NCI-H2107 treated with DMSO at 0.1 percent for 48 hours (cell line): ENCODE data around the gene TSPEAR.
A peak's percentile ranks its signal among the peaks of the same experiment; 100 is the strongest.
"Not testable (repeated sequence)": the region's sequence is repeated elsewhere in the genome, so short reads cannot be mapped to it uniquely, and the experiment has no call there.

ENCODE experiments used
- DNase-seq: peaks from one replicate; lab custom pipeline; 2025; ENCODE audit not compliant: unreplicated experiment; lab: John Stamatoyannopoulos, UW

Gene TSPEAR

DNA sequence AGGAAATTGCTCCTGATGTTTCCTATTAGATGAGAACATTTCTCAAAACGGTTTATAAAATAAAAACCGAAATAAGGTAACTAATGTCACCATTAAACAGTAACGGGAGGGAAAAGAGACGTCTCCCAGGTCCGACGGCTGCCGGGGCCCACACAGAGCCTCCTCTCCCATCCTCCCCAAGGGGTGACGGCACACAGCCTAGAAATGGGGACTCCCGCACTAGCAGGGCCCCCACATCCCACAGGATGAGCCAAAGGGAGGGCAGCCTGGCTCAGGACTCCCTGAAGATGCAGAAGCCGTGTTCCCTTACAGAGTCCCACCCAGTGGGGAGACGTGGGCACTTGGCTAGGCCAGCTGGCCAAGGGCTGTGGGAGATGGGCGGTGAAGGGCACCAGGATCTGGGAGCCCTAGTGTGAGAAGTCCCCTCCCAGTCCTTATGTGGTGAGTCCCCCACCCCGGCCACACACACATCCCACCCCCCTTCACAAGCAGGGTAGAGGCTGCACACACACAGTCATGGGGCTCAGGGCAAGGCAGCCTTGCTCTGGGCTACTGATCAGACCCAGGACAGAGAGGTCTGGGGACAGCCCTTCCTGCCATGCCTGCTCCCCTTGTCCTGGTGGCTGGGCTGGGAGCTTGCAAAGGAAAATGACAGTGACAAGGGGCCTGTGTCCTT lies 156.0 kb downstream of the TSPEAR start:
- no peak for DNase-seq

DNA sequence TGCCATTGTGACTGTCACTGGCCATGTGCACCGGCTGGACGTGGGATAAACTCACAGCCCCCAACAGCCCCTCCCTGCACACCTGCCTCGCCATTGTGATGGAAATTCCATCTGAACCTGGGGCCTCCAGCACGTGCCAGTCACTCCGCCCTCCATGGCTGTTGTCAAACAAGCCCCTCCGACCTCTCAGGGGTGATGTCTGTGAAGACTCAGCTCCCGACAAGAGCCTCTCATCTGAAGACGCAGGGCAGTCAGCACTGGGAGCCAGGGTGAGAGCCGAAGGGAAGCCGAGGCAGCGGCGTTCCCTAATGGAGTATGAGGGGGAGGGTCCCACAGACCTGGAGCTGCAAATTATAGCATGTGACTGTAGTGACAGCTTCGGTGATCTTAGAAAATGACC lies 158.7 kb downstream of the TSPEAR start:
- DNase-seq: no peak

DNA sequence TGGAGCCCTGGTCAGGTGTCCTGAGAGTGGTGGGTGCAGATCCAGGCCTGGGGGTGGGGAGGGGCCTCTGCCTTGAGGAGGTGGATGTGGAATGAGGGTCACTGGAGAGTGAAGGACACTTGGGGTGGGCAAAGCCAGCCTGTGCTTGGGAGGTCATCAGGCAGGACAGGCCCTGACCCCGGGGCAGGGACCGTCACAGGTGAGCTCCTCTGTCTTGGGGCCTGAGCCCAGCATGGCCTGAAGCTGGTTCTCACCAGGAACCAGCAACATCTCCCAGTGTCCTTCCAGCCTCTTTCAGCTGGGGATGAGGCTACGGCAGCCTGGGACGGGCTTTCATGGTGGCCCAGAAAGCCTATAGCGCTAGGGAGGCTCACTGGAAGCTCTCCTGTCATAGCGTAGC lies 159.2 kb downstream of the TSPEAR start:
- no peak for DNase-seq

DNA sequence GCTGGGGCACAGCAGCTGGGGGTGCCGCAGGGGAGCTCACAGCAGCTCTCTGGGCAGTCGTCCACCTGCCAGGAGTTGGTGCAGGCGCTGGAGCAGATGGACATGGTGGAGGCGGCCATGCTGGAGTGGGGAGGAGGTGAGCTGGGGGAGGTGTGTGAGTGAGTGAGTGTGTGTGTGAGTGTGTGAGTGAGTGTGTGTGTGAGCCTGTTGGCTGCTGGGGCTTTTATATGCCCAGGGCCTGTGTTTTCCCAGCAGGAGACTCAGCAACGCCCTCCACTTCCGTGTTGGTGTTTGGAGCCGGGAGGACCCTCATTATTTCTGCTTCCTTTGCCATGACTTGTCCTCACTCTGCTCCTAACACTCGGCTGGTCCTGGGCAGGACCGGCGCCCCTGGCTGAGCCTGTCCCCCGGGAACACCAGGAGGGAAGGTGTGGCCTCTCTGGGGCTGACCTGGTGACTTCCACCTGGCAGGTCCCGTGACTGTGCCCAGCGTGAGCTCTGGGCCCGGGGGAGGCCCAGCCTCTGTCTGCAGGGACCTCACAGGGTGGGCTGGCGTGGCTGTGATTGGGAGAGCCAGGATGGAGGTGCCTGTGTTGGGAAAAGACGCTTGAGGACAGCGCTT lies 159.9 kb downstream of the TSPEAR start, which contains the start of gene KRTAP10-2:
Gene KRTAP10-2, minus strand, starts transcription at position 166 of the 622 bp plus-strand sequence. Its CDS starts 47 bp downstream, at position 119.
- peak; percentile 19 for DNase-seq

DNA sequence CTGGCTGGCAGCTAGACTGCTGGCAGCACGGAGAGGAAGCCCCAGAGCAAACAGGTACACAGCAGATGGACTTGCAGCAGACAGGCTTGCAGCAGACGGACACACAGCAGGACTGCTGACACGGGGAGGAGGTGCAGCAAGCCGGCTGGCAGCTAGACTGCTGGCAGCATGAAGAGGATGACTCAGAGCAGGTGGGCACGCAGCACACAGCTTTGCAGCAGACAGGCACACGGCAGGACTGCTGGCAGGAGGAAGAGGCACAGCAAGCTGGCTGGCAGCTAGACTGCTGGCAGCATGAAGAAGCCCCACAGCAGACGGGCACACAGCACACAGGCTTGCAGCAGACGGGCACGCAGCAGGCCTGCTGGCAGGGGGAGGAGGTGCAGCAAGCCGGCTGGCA lies 160.6 kb downstream of the TSPEAR start:
- DNase-seq: no peak

DNA sequence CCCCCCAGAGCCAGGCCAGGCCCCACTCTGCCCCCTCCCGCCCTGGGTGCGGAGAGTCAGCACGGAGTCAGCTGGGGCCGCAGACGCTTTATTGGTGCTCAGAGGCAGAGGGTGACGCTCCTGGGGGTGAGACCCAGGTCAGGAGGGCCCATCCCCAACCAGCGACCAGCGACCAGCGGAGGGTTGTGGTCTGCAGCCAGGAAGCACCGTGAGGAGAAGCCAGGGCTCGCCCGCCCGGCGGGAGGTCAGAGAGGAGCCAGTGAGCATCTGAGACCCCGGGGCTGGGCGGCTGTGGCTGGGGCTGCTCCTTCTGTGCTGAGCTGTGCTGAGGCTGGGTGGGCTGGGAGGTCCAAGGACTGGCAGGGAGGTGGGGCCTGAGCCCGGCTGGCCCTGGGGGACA lies 161.1 kb downstream of the TSPEAR start:
- not testable (repeated sequence) for DNase-seq

DNA sequence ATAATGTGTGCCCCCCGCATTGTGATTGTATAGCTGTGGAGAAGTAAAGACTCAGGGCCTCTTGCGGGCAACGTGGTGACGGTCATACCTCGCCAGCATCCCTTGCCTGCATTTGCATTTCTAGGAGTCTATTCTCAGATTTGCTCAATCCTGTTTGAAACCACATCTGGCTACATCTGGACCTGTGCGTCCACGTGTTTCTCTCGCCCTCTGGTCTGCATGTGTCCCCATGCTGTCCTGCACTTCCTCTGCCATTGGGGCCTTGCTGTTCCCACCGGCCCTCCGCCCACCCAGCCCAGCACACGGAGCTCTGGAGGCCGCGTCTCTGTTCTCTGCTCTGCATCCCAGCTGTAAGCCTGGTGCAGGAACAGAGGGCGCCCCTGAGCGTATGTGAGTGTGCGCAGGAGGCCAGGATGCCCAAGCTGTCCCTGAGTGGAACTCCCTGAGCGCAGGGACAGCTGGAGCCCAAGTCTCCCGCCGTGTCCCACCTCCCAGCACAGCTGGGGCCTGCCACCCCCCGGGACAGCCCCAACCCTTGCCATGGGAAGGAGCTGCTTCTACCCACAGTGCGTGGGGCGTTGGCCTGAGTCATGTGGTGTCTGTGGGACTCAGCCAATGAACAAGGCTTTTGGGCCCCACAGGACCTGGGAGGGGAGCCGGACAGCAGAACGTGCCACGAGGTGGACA lies 161.7 kb downstream of the TSPEAR start:
- DNase-seq: no peak

DNA sequence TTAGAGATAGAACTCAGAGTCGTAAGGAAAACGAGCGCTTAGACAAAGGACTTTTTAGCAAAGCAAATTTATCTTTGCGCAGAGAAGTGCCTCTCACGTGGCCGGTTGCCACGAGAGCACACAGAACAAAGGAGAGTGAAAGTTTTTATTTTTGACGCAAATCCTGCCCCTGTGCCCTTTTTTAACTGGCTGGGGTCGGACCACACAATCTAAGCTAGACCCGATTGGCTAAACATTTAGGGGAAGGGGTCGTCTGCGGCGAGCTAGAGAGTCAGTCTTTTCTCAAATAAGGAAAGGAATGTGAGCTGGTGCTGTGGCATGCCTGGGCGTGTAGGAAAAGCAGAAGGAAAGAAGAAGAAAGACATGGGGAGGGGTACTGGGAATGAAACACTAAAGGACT lies 162.4 kb downstream of the TSPEAR start:
- DNase-seq: no peak

DNA sequence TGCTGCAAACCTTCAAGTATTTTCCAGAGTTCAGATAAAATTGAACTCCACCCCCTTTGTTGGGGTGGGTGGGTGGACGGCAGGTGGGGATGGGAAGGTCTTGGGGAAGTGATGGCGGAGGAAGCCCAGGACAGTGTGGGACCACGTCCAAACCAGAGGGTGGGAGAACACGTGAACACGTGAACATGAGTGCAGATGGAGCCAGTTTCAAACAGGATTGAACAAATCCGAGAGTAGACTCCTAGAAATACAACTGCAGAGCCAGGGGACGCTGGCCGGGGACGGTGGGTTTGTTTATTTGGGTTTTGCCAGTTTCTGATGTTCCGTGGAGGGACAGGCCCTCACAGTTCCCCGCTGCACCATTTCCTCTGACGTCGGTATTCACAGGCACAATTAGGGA lies 163.0 kb downstream of the TSPEAR start:
- no peak for DNase-seq

DNA sequence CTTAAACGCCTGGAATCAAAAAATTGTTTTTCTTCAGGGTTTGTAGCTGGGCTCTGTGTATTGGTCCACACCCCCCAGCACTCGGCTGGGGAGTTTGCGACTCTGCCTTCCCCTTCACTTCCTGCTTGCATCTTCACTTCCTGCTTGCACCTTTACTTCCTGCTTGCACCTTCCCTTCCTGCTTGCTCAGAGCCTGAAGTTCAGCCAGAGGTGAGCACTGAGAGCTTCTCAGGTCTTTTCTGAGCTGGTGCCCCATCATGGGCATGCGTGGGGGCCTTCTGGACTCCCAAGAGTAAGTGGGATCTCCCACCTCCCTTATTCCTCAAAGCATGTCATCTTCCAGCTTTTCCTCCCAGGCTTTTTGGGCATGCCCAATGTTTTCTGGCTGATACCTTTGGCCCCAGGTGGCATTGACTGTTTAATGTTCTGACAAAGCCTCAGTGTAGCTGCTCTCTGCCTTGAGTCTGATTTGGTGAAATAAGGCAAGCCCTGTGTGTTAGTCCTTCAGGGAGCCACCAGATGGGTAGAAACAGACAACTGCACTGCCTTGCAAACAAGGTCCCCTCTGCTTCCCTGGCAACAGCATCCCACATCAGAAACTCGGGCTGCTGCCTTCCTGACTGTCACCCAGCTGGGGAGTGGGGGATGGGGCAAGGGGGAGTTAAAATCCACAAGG lies 163.6 kb downstream of the TSPEAR start:
- no peak for DNase-seq

DNA sequence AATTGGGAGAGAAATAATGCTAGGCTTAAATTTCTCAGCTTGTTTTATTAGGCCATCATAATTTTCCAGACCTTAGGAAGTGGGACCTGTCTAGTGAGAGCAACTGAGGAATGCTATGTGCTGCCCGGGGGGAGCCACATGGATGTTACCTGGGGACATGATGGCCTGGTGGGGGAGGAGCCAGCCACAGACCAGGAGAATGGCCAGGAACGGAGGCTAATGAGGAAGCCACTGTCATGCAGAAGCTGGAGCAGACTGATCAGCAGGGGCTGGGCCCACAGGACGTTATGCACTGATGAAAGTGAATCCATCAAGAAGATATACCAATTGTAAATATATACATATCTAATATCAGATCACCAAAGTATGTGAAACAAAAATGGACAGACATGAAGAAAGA lies 166.8 kb downstream of the TSPEAR start:
- DNase-seq: no peak

DNA sequence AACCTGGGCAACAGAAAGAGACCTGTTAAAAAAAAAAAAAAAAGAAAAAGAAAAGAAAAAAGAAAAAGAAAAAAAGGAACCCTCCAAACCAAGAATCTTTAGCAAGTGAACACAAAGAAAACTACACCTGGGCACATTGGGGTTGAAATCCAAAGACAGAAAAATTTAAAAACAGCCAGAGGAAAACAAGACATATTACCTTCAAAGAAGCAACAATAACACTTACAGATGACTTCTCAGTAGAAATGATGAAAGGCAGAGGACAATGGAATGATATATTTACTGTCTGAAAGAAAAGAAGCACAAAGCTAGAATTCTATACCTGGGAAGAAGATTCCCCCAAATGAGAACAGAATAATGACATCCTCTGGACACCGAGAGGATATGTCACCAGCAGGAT lies 168.7 kb downstream of the TSPEAR start:
- DNase-seq: no peak

DNA sequence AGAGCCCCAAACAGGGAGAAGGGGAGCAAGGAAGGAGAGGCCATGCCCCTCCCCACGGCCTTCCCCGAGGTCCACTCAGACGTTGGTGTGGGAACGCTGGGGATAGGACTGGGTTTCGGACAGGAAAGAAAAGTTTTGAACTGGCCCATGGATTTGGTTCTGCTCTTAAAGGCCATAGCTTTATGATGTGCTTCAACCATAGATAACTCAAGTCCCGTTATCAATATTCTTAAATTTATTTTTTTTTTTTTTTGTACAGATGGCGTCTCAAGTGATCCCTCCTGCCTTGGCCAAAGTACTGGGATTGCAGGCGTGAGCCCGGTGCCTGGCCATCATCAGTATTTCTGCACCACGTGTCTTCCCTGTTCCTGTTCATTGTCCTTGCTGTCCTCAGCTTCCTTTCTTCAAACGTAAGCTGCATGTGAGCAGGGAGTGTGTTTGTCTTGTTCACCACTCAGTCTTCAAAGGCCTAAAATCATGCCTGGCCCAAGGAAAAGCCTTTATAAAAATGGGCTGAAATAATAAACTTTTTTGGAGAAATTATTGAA lies 170.6 kb downstream of the TSPEAR start:
- no peak for DNase-seq

DNA sequence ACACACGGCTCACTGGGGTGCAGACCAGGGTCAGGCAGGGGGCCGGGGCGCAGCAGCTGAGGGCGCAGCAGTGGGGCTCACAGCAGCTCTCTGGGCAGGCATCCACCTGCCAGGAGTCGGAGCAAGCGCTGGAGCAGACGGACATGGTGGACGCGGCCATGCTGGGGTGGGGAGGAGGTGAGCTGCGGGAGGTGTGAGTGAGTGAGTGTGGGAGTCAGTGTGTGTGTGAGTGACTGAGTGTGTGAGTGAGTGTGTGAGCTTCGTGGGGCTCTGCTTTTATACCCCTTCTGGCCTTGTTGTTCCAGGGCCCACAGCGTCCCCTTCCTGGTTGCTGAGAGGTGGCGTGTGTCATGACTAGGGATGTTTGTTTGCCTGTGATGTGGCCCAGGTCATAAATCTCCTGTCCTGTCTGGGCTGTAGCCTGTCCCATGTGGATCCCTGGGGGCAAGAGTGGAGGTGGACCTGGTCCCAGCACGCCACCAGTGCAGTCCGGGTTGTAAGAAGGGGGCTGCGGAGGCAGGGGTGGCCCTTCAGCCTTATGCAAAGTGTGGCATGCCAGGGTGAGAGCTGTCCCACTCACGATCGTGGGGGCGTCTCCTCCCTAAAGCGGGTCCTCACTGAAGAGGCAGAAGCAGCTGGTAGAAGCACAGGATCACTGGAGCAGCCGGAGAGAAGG lies 171.2 kb downstream of the TSPEAR start, which contains the start of gene KRTAP10-1:
Gene KRTAP10-1, minus strand, starts transcription at position 205 of the 676 bp plus-strand sequence. Its CDS starts 45 bp downstream, at position 160.
- DNase-seq: no peak

DNA sequence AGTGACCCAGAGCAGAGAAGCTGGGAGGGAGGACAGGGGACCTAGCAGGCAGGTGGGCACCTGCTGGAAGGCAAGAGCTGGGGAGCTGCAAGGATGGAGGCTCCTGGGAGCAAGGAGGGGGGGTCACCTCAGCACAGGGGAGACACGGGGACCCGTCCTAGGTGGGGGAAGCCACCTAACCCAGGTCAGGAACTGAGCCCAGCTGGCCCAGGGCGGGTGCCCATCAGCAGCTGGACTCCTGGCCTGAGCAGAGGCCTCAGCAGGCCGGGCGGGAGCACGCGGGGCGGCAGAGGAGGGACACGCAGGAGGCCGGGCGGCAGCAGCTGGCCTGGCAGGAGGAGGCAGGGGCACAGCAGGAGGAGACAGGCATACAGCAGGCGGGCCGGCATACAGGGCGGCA lies 172.3 kb downstream of the TSPEAR start:
- no peak for DNase-seq

DNA sequence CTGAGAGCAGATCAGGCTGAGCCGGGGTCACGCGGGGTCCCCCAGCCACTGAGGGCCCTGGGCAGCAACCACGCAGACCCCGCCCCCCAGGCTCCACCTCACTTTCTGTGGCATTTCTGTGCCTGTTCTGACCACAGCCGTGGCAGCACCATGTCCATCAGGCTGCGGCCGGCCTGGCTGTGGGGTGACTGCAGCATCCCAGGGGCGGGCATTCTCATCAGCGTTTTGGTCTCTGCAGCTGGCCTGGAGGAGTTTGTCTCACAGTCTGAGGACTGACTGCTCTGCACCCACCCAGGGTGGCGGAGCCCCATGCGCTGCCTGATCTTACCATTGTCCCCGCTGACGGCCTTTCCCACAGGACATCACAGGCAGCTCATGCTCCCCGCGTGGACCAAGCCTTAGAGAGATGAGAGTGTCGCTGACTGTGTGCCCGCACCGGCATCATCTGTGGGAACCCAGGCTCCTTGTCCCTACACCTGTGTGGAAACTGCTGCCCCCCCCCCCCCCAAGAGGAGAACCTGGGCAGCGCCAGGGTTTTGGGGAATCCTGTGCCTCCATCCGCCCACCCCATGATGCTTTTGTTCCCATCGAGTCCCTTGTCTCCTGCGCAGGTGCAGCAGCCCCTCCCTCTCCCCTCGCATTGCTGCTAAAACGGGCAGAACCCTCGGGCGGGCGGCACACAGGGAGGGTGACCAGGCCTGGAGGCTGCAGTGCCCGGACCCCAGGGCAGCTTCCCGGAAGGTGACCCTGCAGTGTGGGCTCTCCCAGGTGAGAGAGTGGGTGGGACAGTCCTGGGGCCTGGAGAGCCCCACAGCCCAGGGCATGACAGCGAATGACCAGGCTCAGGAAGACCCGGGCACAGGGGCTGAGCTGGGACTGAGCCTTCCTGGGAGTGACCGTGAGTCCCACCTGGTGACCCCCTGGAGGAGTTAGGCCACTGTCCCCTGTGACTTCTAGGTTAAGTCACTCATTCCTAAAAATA lies 173.2 kb downstream of the TSPEAR start:
- no peak for DNase-seq

DNA sequence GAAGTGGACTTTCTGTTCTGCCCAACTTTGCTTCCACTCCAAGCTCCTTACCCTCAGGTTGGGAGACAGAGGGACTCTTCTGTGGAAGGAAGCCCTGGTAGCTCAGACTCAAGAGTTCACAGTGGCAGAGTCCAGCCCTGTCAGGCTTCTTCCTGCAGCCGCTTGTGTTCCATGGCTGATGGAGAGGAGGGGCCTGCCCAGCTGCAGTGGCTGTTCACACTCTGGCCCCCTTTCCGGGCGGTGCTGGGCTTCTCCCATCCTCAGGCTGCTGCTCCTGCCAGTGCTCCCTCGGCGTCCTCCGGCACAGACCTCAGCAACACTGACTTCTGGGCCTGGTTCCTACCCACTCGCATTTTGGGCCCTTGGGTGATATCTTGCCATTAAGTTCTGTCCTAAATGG lies 175.4 kb downstream of the TSPEAR start:
- no peak for DNase-seq

DNA sequence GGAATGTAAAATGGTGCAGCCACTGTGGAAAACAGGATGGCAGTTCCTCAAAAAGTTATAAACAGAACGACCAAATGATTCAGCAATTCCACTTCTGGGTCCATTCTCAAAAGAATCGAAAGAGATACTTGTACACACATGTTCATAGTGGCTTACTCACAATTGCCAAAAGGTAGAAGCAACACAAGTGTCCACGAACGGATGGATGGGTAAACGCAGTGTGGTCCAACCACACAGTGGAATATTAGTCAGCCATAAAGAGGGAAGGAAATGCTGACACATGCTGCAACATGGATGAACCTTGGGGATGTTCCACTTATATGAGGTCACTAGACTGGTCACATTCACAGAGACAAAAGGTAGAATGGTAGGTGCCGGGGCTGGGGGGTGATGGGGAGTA lies 176.7 kb downstream of the TSPEAR start:
- no peak for DNase-seq

DNA sequence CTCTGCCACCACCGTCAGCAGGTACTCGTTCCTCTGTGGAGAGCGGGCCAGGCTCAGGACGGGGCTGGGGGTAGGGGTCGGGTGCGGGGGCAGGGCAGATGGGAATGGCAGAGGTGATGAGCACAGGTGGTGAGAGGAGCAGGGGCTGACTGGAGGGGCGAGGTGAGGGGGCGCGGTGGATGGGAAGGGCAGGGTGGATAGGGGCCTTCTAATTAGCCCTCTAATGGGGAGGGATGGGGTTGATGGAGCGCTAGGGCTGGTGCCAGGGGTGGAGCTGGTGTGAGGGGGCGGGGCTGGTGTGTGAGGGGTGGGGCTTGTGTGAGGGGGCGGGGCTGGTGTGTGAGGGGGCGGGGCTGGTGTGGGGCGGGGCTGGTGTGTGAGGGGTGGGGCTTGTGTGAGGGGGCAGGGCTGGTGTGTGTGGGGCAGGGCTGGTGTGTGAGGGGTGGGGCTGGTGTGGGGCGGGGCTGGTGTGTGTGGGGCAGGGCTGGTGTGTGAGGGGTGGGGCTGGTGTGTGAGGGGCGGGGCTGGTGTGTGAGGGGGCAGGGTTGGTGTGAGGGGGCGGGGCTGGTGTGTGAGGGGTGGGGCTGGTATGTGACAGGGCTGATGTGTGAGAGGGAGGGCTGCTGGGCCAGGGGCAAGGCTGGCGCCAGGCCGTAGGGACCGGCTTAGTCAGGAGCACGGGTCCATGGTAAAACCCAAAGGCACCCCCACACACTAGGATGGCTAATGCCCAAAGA lies 177.3 kb downstream of the TSPEAR start:
- no peak for DNase-seq
